A549 (cell line): ENCODE measurements around the gene CYFIP2. TPM values are rescaled to one million over a fixed set of nuclear protein-coding genes. Genes with fewer than 3 reads are reported as not detected.

Experiments used
- ATAC-seq, 2 experiments: fragments of 200-7000 bp in 1 of 2; fragments of >200 bp in 1 of 2; cut with Nextera tagmentation in 1 of 2; cut with Tn5 transposase in 1 of 2; 3 replicates each; pipeline versions ENCODE4 v1.8.0 to v1.9.1; 2018 to 2020; ENCODE audit warnings: mild to moderate bottlenecking in 1 of 2, moderate library complexity in 1 of 2
- CTCF ChIA-PET: fragments of 300-600 bp; sonication (Branson Sonifier 250); formaldehyde crosslinking; extraction: SDS; loops from one replicate; lab custom pipeline; 2021; ENCODE audit warnings: antibody characterized with exemption, inconsistent platforms; lab: Yijun Ruan, JAX
- POLR2A ChIA-PET: fragments of 350-600 bp; formaldehyde crosslinking; extraction: SDS; loops from one replicate; lab custom pipeline; 2021; ENCODE audit warnings: antibody characterized with exemption, inconsistent platforms; lab: Yijun Ruan, JAX
- DNase-seq, 2 experiments: peaks; one replicate each; pipeline versions ENCODE4 v3.0.0 to v3.0.0-alpha.2; 2011 to 2016; ENCODE audit warnings: low read depth in 1 of 2, low spot score in 1 of 2
- FAIRE-seq: peaks from 2 replicates; lab custom pipeline; 2011; peaks lifted over from hg19 to GRCh38; lab: Jason Lieb, UNC
- H3K27ac ChIP-seq, 2 experiments: fragments of >200 bp; sonication (Bioruptor Twin); formaldehyde crosslinking; 3 replicates each; pipeline ENCODE4 v1.5.1; 2016 to 2017
- H3K4me1 ChIP-seq: fragments of >200 bp; sonication (Bioruptor Twin); formaldehyde crosslinking; 3 replicates; pipeline ENCODE4 v1.6.1; 2016
- H3K4me2 ChIP-seq: fragments of >200 bp; sonication (Bioruptor Twin); formaldehyde crosslinking; 3 replicates; pipeline ENCODE4 v1.6.1; 2016
- H3K4me3 ChIP-seq: fragments of >200 bp; sonication (Bioruptor Twin); formaldehyde crosslinking; 3 replicates; pipeline ENCODE4 v1.5.1; 2016
- H3K9me3 ChIP-seq: fragments of >200 bp; sonication (Bioruptor Twin); formaldehyde crosslinking; 3 replicates; pipeline ENCODE4 v1.6.1; 2016
- ATOH8 ChIP-seq: fragments of 250-450 bp; sonication (Bioruptor Pico); IDR thresholded peaks from 2 replicates; pipeline ENCODE4 v1.5.0; 2020; ENCODE audit warnings: low read depth, mild to moderate bottlenecking, moderate library complexity
- BCL3 ChIP-seq: fragments of >200 bp; sonication (Bioruptor Twin); formaldehyde crosslinking; IDR thresholded peaks from 3 replicates; pipeline ENCODE4 v1.6.1; 2016
- CEBPB ChIP-seq, 2 experiments: fragments of >200 bp in 1 of 2; sonication (Bioruptor Twin) in 1 of 2; formaldehyde crosslinking in 1 of 2; IDR thresholded peaks; 2 replicates each; pipeline ENCODE4 v1.6.1; 2012 to 2016
- CHD4 ChIP-seq: fragments of 200-600 bp; sonication (generic); IDR thresholded peaks from 2 replicates; pipeline ENCODE4 v1.6.1; 2016; ENCODE audit warnings: antibody characterized with exemption, mild to moderate bottlenecking, borderline replicate concordance
- E2F6 ChIP-seq: IDR thresholded peaks from 2 replicates; pipeline ENCODE4 v1.6.1; 2012; ENCODE audit warnings: low read depth, borderline replicate concordance
- EHMT2 ChIP-seq: fragments of 200-600 bp; sonication (generic); IDR thresholded peaks from 2 replicates; pipeline ENCODE4 v1.6.1; 2016; ENCODE audit warnings: antibody characterized with exemption, low read depth, mild to moderate bottlenecking, moderate library complexity
- FOSB ChIP-seq: fragments of 250-450 bp; sonication (Bioruptor Pico); IDR thresholded peaks from 2 replicates; pipeline ENCODE4 v1.5.0; 2020; ENCODE audit warnings: mild to moderate bottlenecking, moderate library complexity
- FOXS1 ChIP-seq: fragments of 250-450 bp; sonication (Bioruptor Pico); IDR thresholded peaks from 2 replicates; pipeline ENCODE4 v1.5.0; 2020; ENCODE audit warnings: mild to moderate bottlenecking, moderate library complexity
- GATA3 ChIP-seq: IDR thresholded peaks from 2 replicates; pipeline ENCODE4 v1.6.1; 2012; ENCODE audit warnings: borderline replicate concordance
- HOXA7 ChIP-seq: fragments of 250-450 bp; sonication (Bioruptor Pico); IDR thresholded peaks from 2 replicates; pipeline ENCODE4 v1.5.0; 2020; ENCODE audit warnings: mild to moderate bottlenecking, moderate library complexity
- JUNB ChIP-seq: fragments of >200 bp; sonication (Bioruptor Twin); formaldehyde crosslinking; IDR thresholded peaks from 2 replicates; pipeline ENCODE4 v1.6.1; 2016
- KDM1A ChIP-seq: fragments of 200-600 bp; sonication (generic); IDR thresholded peaks from 2 replicates; pipeline ENCODE4 v1.6.1; 2016; ENCODE audit warnings: low read depth, mild to moderate bottlenecking
- MAX ChIP-seq: IDR thresholded peaks from 2 replicates; pipeline ENCODE4 v1.6.1; 2012
- MYC ChIP-seq: IDR thresholded peaks from 2 replicates; pipeline ENCODE4 v1.6.1; 2012; ENCODE audit warnings: mild to moderate bottlenecking, inconsistent platforms, low read length, improper control_type of control experiment, borderline replicate concordance
- NFE2L2 ChIP-seq: fragments of 150-350 bp; conservative IDR thresholded peaks from 2 replicates; pipeline ENCODE4 v1.6.1; 2014; ENCODE audit warnings: low read length
- NPAS2 ChIP-seq: fragments of 250-450 bp; sonication (Bioruptor Pico); IDR thresholded peaks from 2 replicates; pipeline ENCODE4 v1.8.0; 2022; ENCODE audit warnings: mild to moderate bottlenecking, moderate library complexity, borderline replicate concordance
- PBX3 ChIP-seq: IDR thresholded peaks from 2 replicates; pipeline ENCODE4 v1.6.1; 2012
- PHF8 ChIP-seq: fragments of 200-600 bp; sonication (generic); IDR thresholded peaks from 2 replicates; pipeline ENCODE4 v1.6.1; 2016; ENCODE audit warnings: low read depth, mild to moderate bottlenecking, antibody characterized with exemption, moderate library complexity, borderline replicate concordance
- POLR2A ChIP-seq: IDR thresholded peaks from 2 replicates; pipeline ENCODE4 v1.6.1; 2012; ENCODE audit warnings: mild to moderate bottlenecking, low read length
- POLR2AphosphoS2 ChIP-seq: conservative IDR thresholded peaks from 2 replicates; pipeline ENCODE4 v1.6.1; 2012; ENCODE audit warnings: low read length, improper control_type of control experiment, inconsistent platforms
- RAD21 ChIP-seq, 2 experiments: fragments of >200 bp in 1 of 2; sonication (Bioruptor Twin) in 1 of 2; formaldehyde crosslinking in 1 of 2; IDR thresholded peaks in 1 of 2; conservative IDR thresholded peaks in 1 of 2; 2 replicates in 1 of 2; 3 replicates in 1 of 2; pipeline ENCODE4 v1.6.1; 2012 to 2018; ENCODE audit warnings: inconsistent platforms in 1 of 2
- RARB ChIP-seq: fragments of 250-450 bp; sonication (Bioruptor Pico); IDR thresholded peaks from 2 replicates; pipeline ENCODE4 v1.8.0; 2021; ENCODE audit warnings: mild to moderate bottlenecking, moderate library complexity
- RFX5 ChIP-seq: fragments of 450-650 bp; IDR thresholded peaks from 2 replicates; pipeline ENCODE4 v1.7.1; 2014; ENCODE audit warnings: antibody characterized with exemption, mild to moderate bottlenecking, moderate library complexity
- RNF2 ChIP-seq: fragments of 200-600 bp; sonication (generic); IDR thresholded peaks from 2 replicates; pipeline ENCODE4 v1.6.1; 2016; ENCODE audit warnings: low read depth, mild to moderate bottlenecking, antibody characterized with exemption, moderate library complexity, borderline replicate concordance
- SMC3 ChIP-seq: fragments of >200 bp; sonication (Bioruptor Twin); formaldehyde crosslinking; IDR thresholded peaks from 3 replicates; pipeline ENCODE4 v1.6.1; 2018; ENCODE audit warnings: inconsistent platforms
- SREBF2 ChIP-seq: fragments of 450-650 bp; IDR thresholded peaks from 2 replicates; pipeline ENCODE4 v1.6.1; 2014; ENCODE audit warnings: mild to moderate bottlenecking, moderate library complexity
- TFCP2L1 ChIP-seq: fragments of 250-450 bp; sonication (Bioruptor Pico); IDR thresholded peaks from 2 replicates; pipeline ENCODE4 v1.5.0; 2021; ENCODE audit warnings: mild to moderate bottlenecking
- ZFP36 ChIP-seq: fragments of 450-650 bp; IDR thresholded peaks from 2 replicates; pipeline ENCODE4 v1.6.1; 2014; ENCODE audit warnings: borderline replicate concordance; ENCODE audit not compliant: partially characterized antibody
- ZNF302 ChIP-seq: fragments of 250-450 bp; sonication (Bioruptor Pico); IDR thresholded peaks from 2 replicates; pipeline ENCODE4 v1.9.0; 2021; ENCODE audit warnings: inconsistent platforms, mild to moderate bottlenecking, moderate library complexity
- WGBS: methylation state at CpG from one replicate; pipeline ENCODE4 v1.1.6; 2017; ENCODE audit errors: missing lambda C conversion rate; 5-methylcytosine and 5-hydroxymethylcytosine counted together
- polyA plus RNA-seq, 4 experiments: library from polyadenylated mRNA; depleted of rRNA in 3 of 4; stranded (reverse); fragments of >200 nt; fragmentation: RNase III in 1 of 4; extraction: RNeasy Plus Mini Kit Qiagen cat#74134 plus additional on column Dnase treatment in 1 of 4; gene quantifications; 2 replicates in 3 of 4; 3 replicates in 1 of 4; pipeline ENCODE4 v1.2.3, GENCODE V29; 2011 to 2017

Gene CYFIP2
- polyA plus RNA-seq, 2 of the 4 experiments (the other 2 are of a cell fraction): 9.0 to 18.6 TPM

GRCh38 chr5:157225469-157226422 lies 40.2 kb upstream of the CYFIP2 start:
- POLR2A ChIA-PET: no interaction called here
- CTCF ChIA-PET: interaction anchor here (0.6 to 1.1 kb wide), 3 partner anchors 27 to 333 kb away, joined by 3 to 4 read pairs (median 3); no protein-coding TSS in a partner anchor

GRCh38 chr5:157230610-157231009 lies 35.3 kb upstream of the CYFIP2 start:
- H3K9me3 ChIP-seq: no peaks in the 10 kb centered on the region
- POLR2A ChIA-PET: no interaction called here
- TF ChIP-seq RARB (no peak), RNF2 (no peak), SMC3 (no peak), JUNB (no peak), SREBF2 (no peak), BCL3 (no peak), FOXS1 (CRISPR knock-in tag) (no peak), ZNF302 (CRISPR knock-in tag) (no peak), ATOH8 (CRISPR knock-in tag) (no peak), TFCP2L1 (CRISPR knock-in tag) (no peak), CHD4 (no peak), RAD21 (conservative IDR thresholded peaks at IDR 0.05 in 1 of 2, IDR thresholded peaks at IDR 0.05 in 1 of 2) (no peak), CEBPB (IDR thresholded peaks at IDR 0.05) (no peak), MAX (no peak), KDM1A (no peak), EHMT2 (no peak), E2F6 (no peak), RFX5 (no peak)
- TF ChIP-seq, all 56 proteins: peak for 0
- Histone ChIP-seq H3K27ac (no peak overlapping the region), H3K4me2 (no peak overlapping the region), H3K4me3 (no peak overlapping the region), H3K4me1 (peaks cover 5% of the 10 kb centered on the region; the same call in 1 of the 3 replicates)
- DNase-seq (no peak), ATAC-seq (no peak), FAIRE-seq (no peak)
- CTCF ChIA-PET: no interaction called here

More at GRCh38 chr5:157225469-157226422, 40.2 kb upstream of the CYFIP2 start:
- FAIRE-seq (no peak), ATAC-seq (no peak), DNase-seq (no peak)
- no peaks in the 10 kb centered on the region for H3K9me3 ChIP-seq
- H3K27ac ChIP-seq: no peak overlapping the region
- WGBS: 39% methylated on average over 6 of the region's 6 CpGs
- TF ChIP-seq HOXA7 (CRISPR knock-in tag) (no peak), PBX3 (no peak), E2F6 (no peak), FOSB (CRISPR knock-in tag) (no peak), MYC (no peak), GATA3 (no peak), RFX5 (no peak), ZFP36 (no peak), NPAS2 (CRISPR knock-in tag) (no peak), POLR2AphosphoS2 (no peak), NFE2L2 (no peak), POLR2A (no peak), CHD4 (no peak), PHF8 (no peak), KDM1A (no peak), RNF2 (no peak)
- H3K4me3 ChIP-seq: no peak overlapping the region
- H3K4me2 ChIP-seq: no peak overlapping the region
- H3K4me1 ChIP-seq: no peaks in the 10 kb centered on the region; the same call in 2 of the 3 replicates
